Mesodermal cell (in vitro differentiated cells): ENCODE measurements around the gene PDE4A.
"Not testable (repeated sequence)": the region's sequence is repeated elsewhere in the genome, so short reads cannot be mapped to it uniquely, and the experiment has no call there.

ENCODE experiments used
- H3K27ac ChIP-seq: 2 replicates; pipeline ENCODE4 v1.7.0; 2013; ENCODE audit warnings: mild to moderate bottlenecking, low read depth, low read length, moderate library complexity; ENCODE audit not compliant: severe bottlenecking
- H3K36me3 ChIP-seq: 2 replicates; pipeline ENCODE4 v1.7.1; 2013; ENCODE audit warnings: mild to moderate bottlenecking, low read length, moderate library complexity; ENCODE audit not compliant: control insufficient read depth, insufficient read depth
- H3K4me1 ChIP-seq: one replicate; pipeline ENCODE4 v1.7.1; 2013; ENCODE audit warnings: mild to moderate bottlenecking, low read length; ENCODE audit not compliant: insufficient read depth, control insufficient read depth, poor library complexity, severe bottlenecking
- H3K4me3 ChIP-seq: 2 replicates; pipeline ENCODE4 v1.7.0; 2013; ENCODE audit warnings: low read length, control low read depth, mild to moderate bottlenecking; ENCODE audit not compliant: insufficient read depth, poor library complexity, severe bottlenecking; ENCODE audit errors: extremely low read depth
- H3K9me3 ChIP-seq: 2 replicates; pipeline ENCODE4 v1.7.1; 2013; ENCODE audit warnings: mild to moderate bottlenecking, low read length, moderate library complexity; ENCODE audit not compliant: control insufficient read depth
- WGBS, 2 experiments: methylation state at CpG; one replicate each; pipeline ENCODE4 v1.1.5; 2013; ENCODE audit warnings: missing lambda C conversion rate in 2 of 2; ENCODE audit not compliant: insufficient coverage in 2 of 2; 5-methylcytosine and 5-hydroxymethylcytosine counted together

Gene PDE4A

DNA sequence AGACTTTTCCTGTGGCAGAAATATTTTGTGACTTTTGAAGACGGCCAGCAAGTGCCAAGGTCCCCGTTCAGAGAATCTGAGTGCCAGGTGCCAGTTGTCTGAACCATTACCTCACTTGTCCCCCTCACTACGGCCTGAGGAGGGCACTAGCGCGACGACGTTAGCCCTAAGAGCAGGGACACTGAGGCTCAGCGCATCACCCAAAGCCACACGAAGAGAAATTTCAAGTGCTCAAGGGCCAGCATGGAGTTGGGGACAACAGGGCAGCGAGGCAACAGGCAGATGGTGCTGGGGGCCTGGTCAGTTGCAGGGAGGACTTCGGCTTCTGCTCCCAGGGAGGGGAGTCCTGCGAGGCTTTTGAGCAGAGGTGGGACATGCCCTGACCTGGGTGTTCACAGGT lies 30.5 kb upstream of the PDE4A start:
- Histone ChIP-seq H3K4me3 (no peak overlapping the region), H3K9me3 (no peaks in the 10 kb centered on the region), H3K4me1 (no peaks in the 10 kb centered on the region), H3K36me3 (peaks cover 51% of the 10 kb centered on the region), H3K27ac (no peak overlapping the region)
- 76 to 82% methylated on average over 12 of the region's 12 CpGs for WGBS, 2 experiments

DNA sequence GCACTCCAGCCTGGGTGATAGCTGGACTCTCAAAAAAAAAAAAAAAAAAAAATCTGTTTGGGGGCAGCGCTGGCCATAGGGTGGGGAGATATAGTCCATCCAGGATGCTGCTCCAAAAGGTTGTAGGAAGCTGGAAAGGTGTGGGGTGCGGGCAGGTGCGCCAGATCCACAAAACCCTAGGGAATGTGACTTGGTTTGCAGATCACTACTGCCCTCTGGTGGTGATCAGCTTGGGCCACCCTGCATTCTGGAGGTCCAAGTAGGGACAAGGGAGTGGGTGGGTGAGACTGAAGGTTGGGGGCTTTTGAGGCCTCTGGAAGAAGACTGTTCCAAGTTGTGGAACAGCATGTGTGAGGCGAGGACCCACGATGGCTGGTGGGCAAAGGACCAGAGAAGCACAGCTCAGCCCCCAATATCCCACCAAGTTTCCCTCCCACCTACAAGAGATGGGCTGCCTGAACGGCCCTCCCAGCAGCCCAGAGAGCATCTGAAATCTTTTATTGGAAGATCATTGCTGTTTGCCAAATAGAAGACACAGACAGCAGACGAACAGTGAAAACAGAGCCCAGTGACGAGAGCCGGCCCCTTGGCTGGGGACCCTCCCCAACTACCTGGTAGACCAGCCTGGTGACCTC lies 29.6 kb upstream of the PDE4A start:
- H3K4me1 ChIP-seq, result no peaks in the 10 kb centered on the region
- no peak overlapping the region for H3K27ac ChIP-seq
- H3K36me3 ChIP-seq, result peaks cover 57% of the 10 kb centered on the region
- WGBS, 2 experiments, result 68 to 77% methylated on average over 7 to 8 of the region's 9 CpGs
- H3K4me3 ChIP-seq, result no peak overlapping the region
- H3K9me3 ChIP-seq, result no peaks in the 10 kb centered on the region

DNA sequence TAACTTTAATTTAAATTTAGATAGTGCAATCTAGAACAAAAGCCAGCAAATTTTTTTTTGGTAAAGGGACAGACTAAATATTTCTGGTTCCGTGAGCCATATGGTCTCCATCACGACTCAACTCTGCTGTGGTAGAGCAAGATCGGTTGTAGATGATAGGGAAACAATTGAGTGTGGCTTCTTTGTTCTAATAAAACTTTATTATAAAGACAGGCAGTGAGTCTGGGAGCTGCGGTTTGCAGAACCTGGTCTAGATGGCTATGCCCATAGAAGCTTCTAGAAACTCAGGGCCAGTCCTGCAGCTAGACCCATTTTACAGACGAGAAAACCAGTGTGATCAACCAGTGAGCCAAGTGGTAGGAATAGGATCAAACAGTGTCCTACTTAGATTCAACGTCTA lies 28.2 kb upstream of the PDE4A start:
- no peak overlapping the region for H3K27ac ChIP-seq
- no peaks in the 10 kb centered on the region for H3K4me1 ChIP-seq
- 90 to 95% methylated on average over 3 to 4 of the region's 6 CpGs for WGBS, 2 experiments
- H3K9me3 ChIP-seq, result no peaks in the 10 kb centered on the region
- no peak overlapping the region for H3K4me3 ChIP-seq
- H3K36me3 ChIP-seq, result peaks cover 71% of the 10 kb centered on the region

DNA sequence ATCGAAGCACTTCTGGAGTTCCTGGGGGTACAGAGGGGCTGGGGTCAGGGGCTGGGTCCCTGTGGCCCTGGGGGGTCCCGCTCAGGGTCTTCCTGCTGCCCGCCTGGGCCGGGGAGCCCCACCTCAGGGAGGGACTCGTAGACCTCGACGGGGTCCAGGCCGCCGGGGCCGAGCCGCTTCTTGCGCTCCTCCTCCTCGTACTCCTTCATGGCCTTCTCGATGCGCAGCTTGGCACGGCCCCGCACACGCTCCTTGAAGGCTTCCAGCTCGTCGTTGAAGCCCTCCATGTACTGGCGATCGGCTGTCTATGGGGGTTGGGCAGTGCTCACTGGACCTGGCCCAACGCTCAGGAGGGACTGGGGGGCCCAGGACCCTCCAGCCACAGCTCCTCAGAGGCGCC lies 27.2 kb upstream of the PDE4A start:
- Histone ChIP-seq H3K4me3 (no peak overlapping the region), H3K4me1 (no peaks in the 10 kb centered on the region), H3K36me3 (peaks cover 77% of the 10 kb centered on the region), H3K9me3 (no peaks in the 10 kb centered on the region), H3K27ac (no peak overlapping the region)
- 97% methylated on average over 23 to 24 of the region's 24 CpGs for whole genome bisulfite sequencing, 2 experiments

DNA sequence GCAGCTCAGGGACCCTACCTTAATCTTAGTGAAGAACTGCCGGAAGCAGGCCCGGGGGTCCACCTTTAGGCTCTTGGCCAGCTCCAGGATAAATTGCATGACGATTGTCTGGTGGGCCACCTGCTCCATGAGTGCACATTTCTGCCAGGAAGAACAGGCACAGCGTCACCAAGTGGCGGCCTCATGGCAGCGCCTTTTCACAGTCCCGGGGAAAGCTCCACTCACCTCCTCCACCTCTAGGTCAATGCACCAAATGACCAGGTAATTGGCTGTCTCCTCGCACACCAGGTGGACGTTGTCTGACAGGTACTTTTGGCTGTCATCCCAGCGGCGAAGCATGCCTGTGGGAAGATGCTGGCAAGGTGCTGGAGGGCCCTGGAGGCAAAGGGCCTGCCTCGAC lies 25.3 kb upstream of the PDE4A start:
- WGBS, 2 experiments, result 95 to 98% methylated on average over 10 to 11 of the region's 12 CpGs
- no peak overlapping the region for H3K4me3 ChIP-seq
- no peaks in the 10 kb centered on the region for H3K4me1 ChIP-seq
- no peak overlapping the region for H3K27ac ChIP-seq
- peaks cover 84% of the 10 kb centered on the region for H3K36me3 ChIP-seq
- H3K9me3 ChIP-seq, result no peaks in the 10 kb centered on the region

DNA sequence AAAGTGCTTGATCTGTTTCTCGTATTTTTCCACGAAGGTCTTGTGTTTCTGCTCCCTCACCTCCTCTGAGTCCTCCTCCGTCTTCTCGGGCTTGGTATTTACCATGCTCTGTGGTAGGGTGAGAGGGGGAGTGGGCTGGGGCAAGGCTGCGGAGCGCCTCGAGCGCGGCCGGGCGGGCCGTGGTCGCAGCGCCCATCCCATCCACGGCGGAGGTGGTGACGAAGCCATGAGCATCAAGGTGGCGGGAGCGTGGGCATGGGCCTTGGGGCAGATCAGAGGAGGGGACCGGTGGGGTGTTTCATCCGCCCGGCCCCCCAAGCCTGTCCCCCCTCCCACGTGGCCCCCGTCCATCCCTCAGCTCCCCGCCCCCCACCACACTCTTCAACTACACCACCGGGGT lies 24.9 kb upstream of the PDE4A start:
- 97 to 99% methylated on average over 14 to 16 of the region's 26 CpGs for WGBS, 2 experiments
- no peak overlapping the region for H3K27ac ChIP-seq
- peaks cover 84% of the 10 kb centered on the region for H3K36me3 ChIP-seq
- H3K4me1 ChIP-seq, result no peaks in the 10 kb centered on the region
- no peaks in the 10 kb centered on the region for H3K9me3 ChIP-seq
- no peak overlapping the region for H3K4me3 ChIP-seq

DNA sequence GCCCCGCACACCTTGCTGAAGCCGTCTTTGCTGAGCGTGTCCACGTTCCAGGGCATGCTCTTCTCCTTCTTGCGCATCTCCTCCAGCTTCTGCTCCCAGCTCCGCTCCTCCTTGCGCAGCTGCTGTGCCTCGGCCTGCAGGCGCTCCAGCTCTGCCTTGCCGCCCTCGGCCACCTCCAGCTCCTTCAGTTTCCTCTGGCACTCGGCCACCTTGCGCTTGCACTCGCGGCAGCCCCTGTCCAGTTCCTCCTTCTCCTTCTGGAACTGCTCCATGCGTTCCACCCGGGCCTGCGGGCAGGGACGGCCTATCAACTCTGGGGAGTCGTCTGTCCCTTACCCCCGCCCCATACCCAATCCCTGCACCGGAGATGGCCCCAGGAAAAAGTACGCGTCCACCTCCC lies 24.4 kb upstream of the PDE4A start:
- H3K36me3 ChIP-seq, result peaks cover 84% of the 10 kb centered on the region
- H3K9me3 ChIP-seq, result no peaks in the 10 kb centered on the region
- H3K27ac ChIP-seq, result no peak overlapping the region
- H3K4me3 ChIP-seq, result no peak overlapping the region
- WGBS, 2 experiments, result 97 to 98% methylated on average over 21 of the region's 24 CpGs
- no peaks in the 10 kb centered on the region for H3K4me1 ChIP-seq

DNA sequence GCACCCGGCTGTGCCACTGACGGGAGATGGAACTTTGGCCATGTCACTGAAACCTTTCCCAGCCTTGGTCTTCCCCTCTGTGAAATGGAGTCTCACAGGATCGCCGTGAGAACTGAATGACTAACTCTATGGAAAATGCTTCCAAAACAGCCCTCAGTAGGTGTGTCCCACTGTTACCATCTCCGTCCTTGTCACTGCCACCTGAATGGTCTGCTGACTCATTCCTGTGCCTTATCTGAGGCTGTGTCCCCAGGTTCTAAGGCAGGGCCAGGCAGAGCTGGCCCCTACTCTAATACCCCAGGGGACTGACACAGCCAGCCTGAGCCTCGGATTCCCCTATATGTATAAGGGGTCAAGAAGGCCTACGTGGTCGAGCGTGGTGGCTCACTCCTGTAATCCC lies 21.5 kb upstream of the PDE4A start:
- Histone ChIP-seq H3K9me3 (no peaks in the 10 kb centered on the region), H3K36me3 (peaks cover 64% of the 10 kb centered on the region), H3K4me1 (peaks cover 13% of the 10 kb centered on the region), H3K4me3 (no peak overlapping the region), H3K27ac (no peak overlapping the region)
- WGBS, 2 experiments, result 92 to 96% methylated on average over 8 to 9 of the region's 9 CpGs

DNA sequence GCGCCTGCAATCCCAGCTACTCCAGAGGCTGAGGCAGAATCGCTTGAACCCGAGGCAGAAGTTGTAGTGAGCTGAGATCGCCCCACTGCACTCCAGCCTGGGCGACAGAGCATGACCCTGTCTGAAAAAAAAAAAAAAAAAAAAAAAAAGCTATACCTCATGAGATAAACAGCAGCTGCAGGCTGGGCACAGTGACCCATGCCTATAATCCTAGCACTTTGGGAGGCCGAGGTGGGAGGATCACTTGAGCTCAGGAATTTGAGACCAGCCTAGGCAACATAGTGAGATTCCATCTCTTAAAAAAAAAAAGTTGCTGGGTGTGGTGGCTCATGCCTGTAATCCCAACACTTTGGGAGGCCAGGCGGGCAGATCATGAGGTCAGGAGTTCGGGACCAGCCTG lies 21.0 kb upstream of the PDE4A start:
- H3K4me1 ChIP-seq, result peaks cover 13% of the 10 kb centered on the region
- not testable (repeated sequence) for H3K4me3 ChIP-seq, H3K9me3 ChIP-seq, H3K27ac ChIP-seq
- 92 to 100% methylated on average over 3 to 6 of the region's 8 CpGs for WGBS, 2 experiments
- peaks cover 61% of the 10 kb centered on the region for H3K36me3 ChIP-seq

DNA sequence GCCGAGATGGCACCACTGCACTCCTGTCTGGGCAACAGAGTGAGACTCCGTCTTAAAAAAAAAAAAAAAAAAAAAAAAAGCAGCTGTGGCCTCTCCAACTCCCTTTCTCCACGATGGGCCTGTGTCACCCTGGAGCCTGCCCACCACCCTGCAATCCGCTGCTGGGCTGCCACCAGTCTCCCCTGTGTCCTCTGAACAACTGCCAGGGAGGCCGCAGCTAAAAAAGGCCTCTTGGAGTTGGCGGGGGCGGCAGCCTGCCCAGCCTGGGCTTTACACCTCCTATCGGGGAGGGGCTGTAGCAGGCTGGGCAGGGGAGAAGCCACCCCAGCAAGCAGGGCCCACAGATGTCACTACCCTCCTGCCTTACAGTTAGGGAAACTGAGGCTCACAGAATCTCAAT lies 20.5 kb upstream of the PDE4A start:
- Histone ChIP-seq H3K4me3 (no peak overlapping the region), H3K4me1 (peaks cover 13% of the 10 kb centered on the region), H3K36me3 (peaks cover 56% of the 10 kb centered on the region), H3K27ac (no peak overlapping the region), H3K9me3 (no peaks in the 10 kb centered on the region)
- 100% methylated on average over 2 of the region's 8 CpGs for WGBS, 2 experiments

DNA sequence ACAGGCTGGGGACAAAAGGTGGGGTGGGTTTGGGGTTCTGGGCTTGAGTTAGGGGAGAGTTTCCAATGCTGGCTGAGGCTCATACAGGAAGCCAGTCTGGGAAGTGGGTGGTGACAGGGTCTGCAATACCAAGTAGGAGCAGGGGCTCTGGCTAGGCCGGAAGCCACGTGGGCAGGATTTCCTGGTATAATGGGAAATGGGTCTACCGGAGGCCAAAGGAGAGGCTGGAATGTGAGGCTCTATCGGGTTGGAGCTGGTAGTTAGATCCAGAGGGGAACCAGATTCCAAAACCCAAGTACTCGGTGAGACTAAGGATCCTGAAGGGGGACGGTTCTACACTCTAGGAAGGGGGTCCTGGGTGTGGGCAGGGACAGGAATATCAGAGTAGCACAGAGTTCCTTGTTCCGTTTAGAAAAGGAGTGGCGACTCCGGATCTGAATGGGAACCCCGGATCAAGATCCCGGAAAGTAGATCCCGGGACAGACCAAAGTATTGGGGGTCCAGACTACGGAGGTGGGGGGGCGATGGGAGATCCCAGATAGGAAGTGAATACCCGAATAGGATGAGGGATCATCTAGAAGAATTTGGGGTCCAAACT lies 17.8 kb upstream of the PDE4A start:
- peaks cover 13% of the 10 kb centered on the region for H3K4me1 ChIP-seq
- no peaks in the 10 kb centered on the region for H3K9me3 ChIP-seq
- WGBS, 2 experiments, result 1% methylated on average over 13 to 15 of the region's 15 CpGs
- H3K27ac ChIP-seq, result peak overlapping the region; percentile 62
- H3K36me3 ChIP-seq, result peaks cover 35% of the 10 kb centered on the region
- H3K4me3 ChIP-seq, result peak overlapping the region; percentile 100
